ENCODE data around the gene C19orf67. TPM values are rescaled to one million over a fixed set of nuclear protein-coding genes. Genes with fewer than 3 reads are reported as not detected.

The C19orf67 gene
- total RNA-seq = not detected

GRCh38 chr19:14085309-14085995, at the start of gene C19orf67:
Gene C19orf67 (minus strand): TSS chr19:14085783. CDS start chr19:14085627, 156 bp downstream.
- intact Hi-C loops (cut with DNase I; ENCODE audit: low total_unique reads) (no loop called here), in situ Hi-C loops (cut with MboI; ENCODE audit: low sequenced_read_pairs in 4 of 4) (loop anchor here in 1 of 4 donors (10.0 kb wide), 1 partner anchor 301 kb away; no protein-coding TSS in a partner anchor)
- no peaks in the 10 kb centered on the region for H3K9me3 ChIP-seq
- H3K27me3 ChIP-seq = no peaks in the 10 kb centered on the region
- no peak for ATAC-seq
- peaks cover 14 to 17% of the 10 kb centered on the region in 2 donors for H3K4me1 ChIP-seq
- TF ChIP-seq CTCF (IDR thresholded peaks at IDR 0.05 in 4 of 5, conservative IDR thresholded peaks at IDR 0.05 in 1 of 5) (no peak), POLR2A (IDR thresholded peaks at IDR 0.05) (no peak)
- H3K27ac ChIP-seq = no peak within 1 kb of the TSS
- no peak for DNase-seq
- peaks cover 0 to 13% of the 10 kb centered on the region in 2 donors for H3K36me3 ChIP-seq
- H3K4me3 ChIP-seq = no peak within 1 kb of the TSS

GRCh38 chr19:14135355-14135754, 49.8 kb upstream of the C19orf67 start:
- peak overlapping the region in 1 of 4 donors; percentile 78 for H3K27ac ChIP-seq
- no peaks in the 10 kb centered on the region for H3K27me3 ChIP-seq
- H3K4me1 ChIP-seq = peaks cover 28 to 32% of the 10 kb centered on the region in 2 donors
- in situ Hi-C loops (cut with MboI; ENCODE audit: low sequenced_read_pairs in 4 of 4) (no loop called here), intact Hi-C loops (cut with DNase I; ENCODE audit: low total_unique reads) (loop anchor here (5.0 kb wide), 3 partner anchors 128 to 272 kb away; partner anchors contain the start of gene RFX1)
- no peak for DNase-seq
- ATAC-seq = no peak
- H3K9me3 ChIP-seq = no peaks in the 10 kb centered on the region
- H3K36me3 ChIP-seq = no peaks in the 10 kb centered on the region
- H3K4me3 ChIP-seq = peak overlapping the region in 1 of 4 donors; percentile 64
- TF ChIP-seq POLR2A (IDR thresholded peaks at IDR 0.05) = no peak
- TF ChIP-seq CTCF (IDR thresholded peaks at IDR 0.05 in 4 of 5, conservative IDR thresholded peaks at IDR 0.05 in 1 of 5) = no peak

GRCh38 chr19:14127929-14128509, 42.4 kb upstream of the C19orf67 start:
- Histone ChIP-seq H3K4me3 (peak overlapping the region in 1 of 4 donors; percentile 6), H3K27me3 (no peaks in the 10 kb centered on the region), H3K9me3 (no peaks in the 10 kb centered on the region), H3K4me1 (peaks cover 29 to 31% of the 10 kb centered on the region in 2 donors), H3K36me3 (no peaks in the 10 kb centered on the region), H3K27ac (peak overlapping the region; percentile 86 to 96 (median 94))
- peak; percentile 88 to 95 for ATAC-seq
- TF ChIP-seq CTCF (IDR thresholded peaks at IDR 0.05 in 4 of 5, conservative IDR thresholded peaks at IDR 0.05 in 1 of 5) = no peak
- no peak for TF ChIP-seq POLR2A (IDR thresholded peaks at IDR 0.05)
- intact Hi-C loops (cut with DNase I; ENCODE audit: low total_unique reads) (loop anchor here (1.0 kb wide), 1 partner anchor 10 kb away; no protein-coding TSS in a partner anchor), in situ Hi-C loops (cut with MboI; ENCODE audit: low sequenced_read_pairs in 4 of 4) (no loop called here)
- peak; percentile 75 to 95 for DNase-seq

- peak overlapping the region in 1 of 4 donors; percentile 6 for H3K4me3 ChIP-seq
- peaks cover 29 to 31% of the 10 kb centered on the region in 2 donors for H3K4me1 ChIP-seq
- H3K27ac ChIP-seq = peak overlapping the region; percentile 86 to 96 (median 94)
- ATAC-seq (peak; percentile 82 to 83), DNase-seq (peak; percentile 83 to 97)
- H3K27me3 ChIP-seq = no peaks in the 10 kb centered on the region
- in situ Hi-C loops (cut with MboI; ENCODE audit: low sequenced_read_pairs in 4 of 4) = no loop called here
- no peaks in the 10 kb centered on the region for H3K36me3 ChIP-seq
- no peaks in the 10 kb centered on the region for H3K9me3 ChIP-seq
- TF ChIP-seq POLR2A (IDR thresholded peaks at IDR 0.05) = peak; percentile 30 to 54
- no peak for TF ChIP-seq CTCF (IDR thresholded peaks at IDR 0.05 in 4 of 5, conservative IDR thresholded peaks at IDR 0.05 in 1 of 5)
- intact Hi-C loops (cut with DNase I; ENCODE audit: low total_unique reads) = no loop called here
Measured at GRCh38 chr19:14127176-14127575, 41.6 kb upstream of the C19orf67 start.
